Measurements from ENCODE around the gene CDK6.

The CDK6 gene

DNA sequence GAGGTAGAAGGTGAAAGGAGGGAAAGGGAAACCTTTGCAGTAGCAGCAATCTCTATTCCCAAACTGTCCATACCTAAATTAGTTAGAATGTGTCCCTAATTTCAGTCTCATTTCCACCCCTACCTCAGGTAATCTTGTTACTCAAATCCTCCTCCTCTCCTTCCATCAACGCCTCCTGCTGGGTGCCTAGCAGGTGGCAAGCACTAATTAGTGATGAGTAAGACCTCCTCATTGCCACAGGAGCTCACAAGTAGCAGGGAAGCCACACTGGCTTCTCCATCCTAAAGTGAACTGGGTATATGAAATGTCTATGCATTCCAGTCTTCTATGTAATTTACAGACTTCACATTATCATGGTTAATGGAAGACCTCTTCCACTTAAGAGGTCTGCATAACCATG, 220.5 kb downstream of the CDK6 start:
- TF ChIP-seq CTCF (IDR thresholded peaks at IDR 0.05; ENCODE audit: low read depth, low read length, missing control alignments): no peak
- no peak overlapping the region for H3K4me3 ChIP-seq (ENCODE audit: low read depth, low read length)
- DNase-seq (ENCODE audit: low read depth): no peak
- in situ Hi-C loops (cut with HindIII; ENCODE audit: low sequenced_read_pairs): no loop called here

GRCh38 chr7:92614660-92615174, 221.7 kb downstream of the CDK6 start:
- DNase-seq (ENCODE audit: low read depth): no peak
- in situ Hi-C loops (cut with HindIII; ENCODE audit: low sequenced_read_pairs): no loop called here
- H3K4me3 ChIP-seq (ENCODE audit: low read depth, low read length): no peak overlapping the region
- no peak for TF ChIP-seq CTCF (IDR thresholded peaks at IDR 0.05; ENCODE audit: low read depth, low read length, missing control alignments)

DNA sequence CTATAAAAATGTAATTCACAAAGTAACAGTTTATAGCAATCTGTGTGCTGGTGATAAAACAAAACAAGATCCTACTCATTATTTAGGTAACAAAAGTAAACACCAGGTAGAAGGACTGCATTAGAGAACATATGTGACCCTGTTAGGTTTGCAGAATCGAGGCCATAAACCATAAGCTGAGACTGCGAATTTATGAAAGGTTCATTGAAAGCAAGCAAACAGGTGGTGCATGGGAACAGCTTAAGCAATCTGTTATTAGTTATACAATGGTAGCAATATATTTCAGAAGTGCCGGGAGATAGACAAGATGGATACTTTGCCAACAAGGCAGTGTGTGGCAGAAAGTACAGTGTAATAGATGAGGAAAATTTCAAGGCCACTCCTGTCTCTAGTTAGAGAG, 222.7 kb downstream of the CDK6 start:
- no peak overlapping the region for H3K4me3 ChIP-seq (ENCODE audit: low read depth, low read length)
- DNase-seq (ENCODE audit: low read depth): no peak
- no peak for TF ChIP-seq CTCF (IDR thresholded peaks at IDR 0.05; ENCODE audit: low read depth, low read length, missing control alignments)
- in situ Hi-C loops (cut with HindIII; ENCODE audit: low sequenced_read_pairs): no loop called here

DNA sequence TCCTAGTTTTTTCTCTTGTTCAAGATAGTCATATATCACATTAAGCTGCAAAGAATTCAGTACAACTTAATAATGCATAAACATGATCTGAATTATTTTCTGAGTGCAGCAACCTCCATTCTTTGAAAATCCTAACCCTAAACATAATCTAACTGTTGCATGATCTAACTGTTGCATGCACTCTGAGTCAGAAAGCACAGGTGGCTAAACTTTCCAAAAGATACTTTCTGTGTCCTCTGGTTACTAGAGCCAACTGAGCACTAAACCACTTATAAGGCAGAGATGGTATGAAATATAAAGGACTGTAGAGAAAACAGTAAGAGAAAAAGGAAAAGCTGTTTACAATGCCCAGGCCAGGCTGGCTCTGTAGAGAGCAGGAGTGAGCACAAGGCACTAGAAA, 223.2 kb downstream of the CDK6 start:
- in situ Hi-C loops (cut with HindIII; ENCODE audit: low sequenced_read_pairs): no loop called here
- TF ChIP-seq CTCF (IDR thresholded peaks at IDR 0.05; ENCODE audit: low read depth, low read length, missing control alignments): no peak
- no peak for DNase-seq (ENCODE audit: low read depth)
- H3K4me3 ChIP-seq (ENCODE audit: low read depth, low read length): no peak overlapping the region

DNA sequence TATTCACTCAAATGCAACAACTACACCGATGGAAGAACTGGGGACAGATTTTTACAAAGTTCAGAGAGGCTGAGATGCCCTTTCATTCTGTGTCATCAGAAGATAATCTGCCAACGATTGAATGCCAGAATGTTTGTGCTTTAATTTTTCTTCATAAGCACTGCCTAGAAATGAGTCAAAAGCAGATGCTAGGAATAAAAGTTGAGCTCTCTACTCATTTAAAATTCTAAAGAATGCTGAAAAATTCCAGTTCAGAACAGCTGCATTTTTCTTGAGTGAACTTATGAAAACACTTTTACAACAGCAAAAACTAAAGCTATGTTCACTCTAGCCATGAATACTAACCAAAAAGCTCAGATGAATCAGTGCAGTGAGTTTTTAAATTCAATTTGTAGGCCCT, 223.9 kb downstream of the CDK6 start:
- no peak for DNase-seq (ENCODE audit: low read depth)
- in situ Hi-C loops (cut with HindIII; ENCODE audit: low sequenced_read_pairs): no loop called here
- no peak for TF ChIP-seq CTCF (IDR thresholded peaks at IDR 0.05; ENCODE audit: low read depth, low read length, missing control alignments)
- H3K4me3 ChIP-seq (ENCODE audit: low read depth, low read length): no peak overlapping the region

GRCh38 chr7:92611735-92612134, 224.6 kb downstream of the CDK6 start:
- no peak for DNase-seq (ENCODE audit: low read depth)
- TF ChIP-seq CTCF (IDR thresholded peaks at IDR 0.05; ENCODE audit: low read depth, low read length, missing control alignments): no peak
- in situ Hi-C loops (cut with HindIII; ENCODE audit: low sequenced_read_pairs): no loop called here
- H3K4me3 ChIP-seq (ENCODE audit: low read depth, low read length): no peak overlapping the region
